Stimulated activated CD8-positive, alpha-beta memory T cell treated with anti-CD3 and anti-CD28 coated beads, Interleukin-15, amount 100 ng/mL, for 48 hours (primary cell): Measurements from ENCODE around the gene ZFYVE21.
A peak's percentile ranks its signal among the peaks of the same experiment; 100 is the strongest.

Experiments
- DNase-seq, 2 donors: peaks; one replicate each; pipeline ENCODE4 v3.0.0-alpha.2; 2020; ENCODE audit warnings: low read depth in 2 of 2

Gene ZFYVE21

DNA sequence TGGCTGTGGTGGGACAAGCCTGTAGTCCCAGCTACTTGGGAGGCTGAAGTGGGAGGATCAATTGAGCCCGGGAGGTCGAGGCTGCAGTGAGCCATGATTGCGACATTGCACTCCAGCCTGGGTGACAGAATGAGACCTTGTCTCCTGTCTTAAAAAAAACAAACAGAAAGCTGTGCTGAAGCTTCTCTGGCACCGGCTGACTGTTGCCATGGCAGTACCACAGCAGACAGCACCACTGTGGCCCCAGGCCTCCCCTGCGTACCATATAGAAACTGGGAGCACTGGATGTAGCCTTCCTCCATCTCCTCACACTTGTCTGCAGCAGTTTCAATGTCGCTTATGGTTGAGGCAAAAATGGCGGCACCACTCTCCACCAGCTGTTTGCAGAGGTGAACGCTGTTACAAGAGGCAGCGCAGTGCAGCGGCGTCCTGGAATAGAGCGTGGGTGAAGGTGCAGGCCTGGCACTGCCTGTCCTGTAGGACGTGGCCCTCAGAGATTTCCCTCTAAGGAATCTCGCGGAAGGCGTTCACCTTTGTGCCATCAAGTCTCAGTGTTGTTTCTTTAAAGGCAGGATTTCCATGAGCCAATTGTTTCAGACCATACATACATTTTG, 21.9 kb downstream of the ZFYVE21 start:
- DNase-seq = no peak

DNA sequence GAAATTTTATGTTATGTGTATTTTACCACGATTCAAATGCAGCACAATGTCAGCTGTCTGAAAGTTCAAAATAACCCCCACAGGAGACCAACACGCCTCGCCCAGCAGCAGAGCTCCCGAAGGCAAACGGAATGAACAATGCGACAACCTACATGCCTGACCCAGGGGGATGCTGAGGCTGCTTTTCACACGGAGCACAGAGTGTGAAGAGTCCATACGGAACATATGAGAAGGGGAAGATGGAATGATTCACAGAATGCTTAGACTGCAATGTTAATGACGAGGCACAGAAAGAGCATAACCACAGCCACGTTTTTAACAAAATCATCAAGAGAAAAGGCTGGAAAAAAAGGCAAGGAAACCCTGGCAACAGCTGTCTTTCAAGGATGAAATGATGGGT, 22.6 kb downstream of the ZFYVE21 start:
- DNase-seq = no peak

DNA sequence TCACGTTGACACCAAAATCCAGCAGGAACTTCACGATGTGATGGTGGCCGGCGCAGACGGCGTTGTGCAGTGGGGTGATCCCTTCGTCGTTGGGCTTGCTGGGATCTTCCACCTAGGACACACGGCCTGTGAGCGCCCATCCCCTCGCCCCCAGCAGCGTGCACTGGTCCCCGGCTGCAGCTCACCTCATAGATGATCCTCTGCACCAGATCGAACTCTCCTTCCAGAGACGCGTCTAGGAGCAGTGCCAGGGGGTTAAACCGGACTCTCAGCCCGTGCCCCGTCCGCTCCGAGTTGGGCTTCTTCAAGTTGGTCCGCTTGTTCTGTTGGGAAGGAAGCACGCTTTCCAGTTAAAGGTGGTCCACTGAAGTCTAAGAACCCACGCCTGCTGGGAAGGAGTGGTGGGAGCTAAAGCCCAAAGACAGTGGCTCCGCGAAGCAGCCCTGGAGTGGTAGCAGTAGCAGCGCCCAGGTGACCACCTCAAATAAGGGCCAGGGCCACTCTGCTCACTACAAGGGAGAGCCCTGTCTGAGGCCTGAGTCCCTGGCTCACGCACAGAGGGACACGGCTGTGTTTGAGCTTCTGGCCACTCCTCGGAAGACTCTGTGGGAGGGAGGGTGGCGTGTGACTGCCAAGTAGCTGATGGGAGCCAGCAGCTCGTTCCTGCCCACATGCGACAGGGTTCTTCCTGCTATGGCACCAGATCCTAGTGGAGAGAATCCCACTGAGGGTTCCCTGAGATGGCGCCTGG, 23.3 kb downstream of the ZFYVE21 start:
- DNase-seq = no peak

DNA sequence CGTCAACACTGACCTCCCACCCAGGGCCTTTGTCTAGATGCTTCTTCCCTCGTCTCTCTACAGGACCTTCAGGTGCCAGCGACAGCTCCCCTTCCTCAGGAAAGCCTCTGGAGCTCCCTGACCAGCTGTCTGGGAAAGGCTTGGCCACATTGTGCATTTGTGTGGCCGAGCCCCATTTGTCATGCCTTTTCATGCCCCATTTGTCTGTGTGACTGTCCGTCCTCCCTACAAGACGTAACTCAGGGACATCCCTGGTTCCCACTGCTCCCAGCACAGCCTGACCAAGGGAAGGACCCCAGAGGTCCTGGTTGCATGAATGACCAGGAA, 23.8 kb downstream of the ZFYVE21 start:
- DNase-seq = no peak

DNA sequence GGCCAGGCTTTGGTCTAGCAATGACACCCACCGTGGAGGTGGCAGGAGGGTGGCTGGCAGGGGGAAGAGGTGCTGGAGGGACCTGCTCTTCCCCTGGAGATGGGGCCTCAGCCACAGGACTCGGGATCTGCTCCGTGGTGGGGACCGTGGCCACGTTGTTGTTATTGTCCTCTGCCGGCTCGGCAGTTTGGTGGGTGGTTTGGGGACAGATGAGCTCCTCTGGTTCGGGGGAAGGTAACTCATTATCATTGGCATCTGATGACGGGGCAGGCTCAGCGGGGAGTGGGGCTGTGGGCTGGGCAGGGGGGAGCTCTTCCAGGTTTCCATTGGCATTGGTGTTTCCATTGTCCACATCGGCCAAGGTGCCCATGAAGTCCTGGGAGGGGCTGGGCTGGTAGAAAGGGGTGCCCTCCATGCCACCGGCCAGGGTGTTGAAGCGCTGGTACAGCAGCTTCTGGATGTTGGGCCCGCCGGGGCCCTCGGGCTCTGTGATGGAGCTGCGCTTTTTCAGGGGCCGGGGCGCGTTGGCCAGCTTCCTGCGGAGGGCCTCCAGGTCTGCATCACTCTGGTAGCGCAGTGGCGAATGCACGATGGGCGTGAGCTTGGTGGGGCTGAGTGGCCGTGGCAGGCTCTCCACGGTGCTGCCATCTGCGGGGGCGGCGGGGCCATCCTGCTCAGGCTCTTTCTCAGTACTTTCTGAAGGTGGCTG, 24.3 kb downstream of the ZFYVE21 start:
- DNase-seq = no peak

DNA sequence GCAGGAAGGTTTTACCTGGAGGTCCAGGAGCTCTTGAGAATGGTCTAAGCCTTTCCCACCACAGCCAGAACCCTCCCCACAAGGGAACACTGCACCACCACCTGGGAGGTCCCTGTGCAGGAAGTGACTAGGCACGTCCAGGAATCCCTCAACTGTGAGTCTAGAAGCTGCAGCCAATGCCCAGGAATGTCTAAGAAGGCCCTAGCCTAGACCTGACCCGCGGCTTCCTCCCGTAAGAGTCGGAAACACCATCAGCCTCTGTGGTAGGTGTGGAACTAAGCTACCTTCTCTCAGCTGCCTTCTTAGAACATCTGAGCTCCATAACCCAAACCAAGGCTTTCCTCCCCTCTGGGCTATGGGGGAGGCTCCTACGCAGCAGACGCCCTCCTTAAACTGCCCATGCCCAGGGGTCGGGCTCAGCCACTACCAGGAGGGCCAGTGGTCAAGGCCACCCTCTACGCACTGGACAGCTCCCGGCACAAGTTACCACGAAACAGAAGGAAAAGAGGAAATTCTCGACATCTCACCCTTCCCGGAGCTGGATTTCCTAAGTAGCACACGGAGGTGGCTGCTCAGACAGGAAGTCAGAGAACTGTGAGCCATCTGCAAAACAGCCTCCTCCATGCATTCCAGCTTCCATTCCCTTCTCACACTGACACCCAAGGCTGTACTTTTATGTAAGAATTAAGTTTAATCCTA, 25.5 kb downstream of the ZFYVE21 start:
- DNase-seq = no peak

DNA sequence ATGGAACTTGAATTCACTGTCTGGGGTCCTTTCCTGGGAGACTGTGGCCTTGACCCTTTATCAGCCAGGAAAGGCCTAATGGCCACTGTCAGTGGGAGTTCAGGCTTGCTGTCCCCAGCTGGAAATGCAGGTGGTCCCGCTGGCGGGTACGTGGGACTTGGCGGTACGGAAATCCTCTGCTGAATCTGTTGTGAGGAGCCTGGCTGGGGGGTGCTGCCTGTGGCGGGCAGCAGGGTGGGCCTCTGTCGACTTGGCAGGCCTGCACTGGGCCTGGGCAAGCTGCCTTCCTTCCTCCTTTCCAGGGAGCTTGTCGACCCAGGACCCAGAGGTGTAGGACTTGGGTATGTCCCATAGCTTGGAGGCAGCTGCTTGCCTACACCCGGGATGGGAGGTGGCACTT, 26.3 kb downstream of the ZFYVE21 start:
- DNase-seq = no peak

DNA sequence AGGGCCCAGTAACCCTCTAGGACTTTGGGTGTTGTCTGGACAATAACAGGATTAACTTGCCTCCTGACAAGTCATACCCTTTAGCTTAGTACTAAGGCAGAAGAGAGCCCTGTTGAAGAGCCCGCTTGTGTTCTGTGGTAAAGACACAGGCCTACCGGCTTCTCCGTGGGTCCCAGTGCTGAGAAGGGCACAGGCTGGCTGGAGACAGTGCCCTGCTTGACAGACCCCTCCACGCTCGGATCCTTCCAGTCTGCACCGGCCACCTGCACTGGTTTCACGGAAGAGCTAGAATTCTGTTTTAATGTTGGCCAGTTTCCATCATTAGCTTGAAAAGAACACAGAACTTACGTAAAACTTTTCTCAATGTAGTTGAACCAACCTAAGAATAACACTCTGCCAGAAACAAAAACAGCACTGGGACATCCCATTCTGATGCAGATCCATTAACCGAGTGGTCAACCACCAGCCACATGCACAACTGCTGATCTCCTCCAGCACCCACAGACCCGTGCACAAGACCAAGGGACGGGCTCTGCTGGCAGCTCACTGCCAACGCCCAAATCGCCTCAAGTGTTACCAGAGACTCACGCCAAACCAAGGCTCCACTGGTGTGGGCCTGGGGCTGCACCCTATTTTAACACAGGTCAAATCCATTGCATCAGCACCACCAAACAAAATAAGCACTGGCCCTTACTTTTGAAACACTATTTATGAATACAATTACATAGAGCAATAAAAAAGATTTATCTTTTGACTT, 27.1 kb downstream of the ZFYVE21 start:
- DNase-seq = no peak

DNA sequence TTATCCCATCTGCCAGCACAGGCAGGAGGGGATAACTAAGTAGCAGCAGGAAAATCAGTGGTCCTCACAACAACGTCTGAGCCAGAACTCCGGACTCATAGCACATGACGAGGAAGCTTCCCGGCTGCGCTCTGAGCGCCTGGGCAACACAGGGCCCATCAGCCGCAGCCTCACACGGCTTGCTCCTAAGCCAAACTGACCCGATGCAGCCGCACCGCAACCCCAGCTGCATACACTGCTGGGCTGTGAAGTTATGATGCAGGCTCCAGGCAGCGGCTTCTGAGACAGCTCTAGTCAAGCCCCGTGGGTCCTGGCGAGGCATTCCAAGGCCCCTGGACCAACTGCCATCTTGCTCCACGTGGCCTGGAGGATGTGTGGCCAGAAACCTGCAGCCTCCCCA, 28.1 kb downstream of the ZFYVE21 start:
- no peak for DNase-seq

DNA sequence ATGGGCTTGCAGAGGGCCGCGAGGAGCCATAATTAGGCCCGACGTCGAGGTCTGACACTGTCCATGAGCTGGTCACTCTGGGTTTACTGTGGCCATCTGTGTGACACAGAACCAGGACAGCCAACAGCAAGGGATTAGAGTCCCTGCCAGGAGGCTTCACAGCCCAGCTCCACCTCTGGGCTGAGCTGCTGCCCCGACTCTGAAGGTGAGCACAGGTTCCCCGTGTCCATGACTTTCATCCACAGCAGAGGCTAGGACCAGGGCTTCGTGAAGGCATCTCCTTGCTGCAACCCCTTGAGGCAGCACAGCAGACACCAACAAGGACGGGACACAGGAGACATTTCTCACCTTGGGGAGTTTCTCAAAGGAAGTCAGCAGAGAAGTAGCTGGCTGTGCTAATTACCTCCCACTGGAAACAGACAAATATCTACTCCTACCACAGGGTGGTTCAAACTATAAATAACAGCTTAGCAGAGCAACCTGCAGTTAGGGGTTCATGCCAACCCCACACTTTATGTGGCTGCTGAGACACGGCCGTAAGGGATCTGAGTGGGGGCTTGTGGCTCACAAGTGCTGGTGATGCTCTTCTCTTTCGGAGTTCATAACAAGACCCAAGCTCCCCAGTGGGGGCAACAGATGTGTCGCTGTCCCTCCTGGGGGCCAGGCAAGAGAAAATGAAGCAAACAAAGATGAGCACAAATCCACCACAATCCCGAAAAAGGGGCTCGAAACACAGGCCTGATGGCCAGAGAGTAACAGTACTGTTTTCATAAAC, 29.2 kb downstream of the ZFYVE21 start:
- DNase-seq = no peak

DNA sequence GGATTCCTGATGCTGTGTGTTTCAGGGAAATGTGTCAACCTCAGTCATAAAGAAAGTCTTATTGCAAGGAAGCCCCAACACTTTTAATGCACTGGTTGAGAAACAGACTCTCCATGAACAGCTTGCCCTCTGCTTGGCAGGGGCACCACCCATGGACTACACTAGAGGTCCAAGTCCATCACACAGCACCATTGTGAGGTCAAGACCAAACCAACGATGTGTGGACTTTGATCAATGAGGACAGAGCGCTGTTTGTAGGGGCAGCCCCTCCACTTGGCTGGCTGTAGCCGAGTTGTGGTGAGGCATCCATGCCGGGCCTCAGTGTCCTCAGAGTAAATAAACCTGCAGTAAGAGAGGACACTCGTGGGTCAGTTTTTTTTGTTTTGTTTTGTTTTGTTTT, 29.8 kb downstream of the ZFYVE21 start:
- no peak for DNase-seq

DNA sequence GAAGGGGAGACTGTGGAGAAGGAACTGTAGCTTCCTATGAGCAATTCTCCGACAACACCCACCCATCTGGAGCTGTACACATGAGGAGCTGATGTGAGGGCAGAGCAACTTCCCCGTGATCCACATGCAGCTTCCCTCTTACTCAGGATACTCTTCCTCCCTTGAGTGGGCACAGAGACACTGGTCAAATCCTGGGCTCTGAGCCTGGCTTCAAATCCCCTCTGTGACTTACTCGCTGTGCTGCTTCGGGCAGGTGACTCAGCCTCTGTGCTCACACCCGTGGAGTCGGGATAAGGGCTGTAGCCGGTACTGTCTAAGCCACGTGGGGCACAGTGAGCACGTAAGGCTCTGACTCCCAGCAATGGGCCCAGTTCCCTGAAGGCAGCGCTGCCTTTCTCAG, 31.1 kb downstream of the ZFYVE21 start:
- no peak for DNase-seq

DNA sequence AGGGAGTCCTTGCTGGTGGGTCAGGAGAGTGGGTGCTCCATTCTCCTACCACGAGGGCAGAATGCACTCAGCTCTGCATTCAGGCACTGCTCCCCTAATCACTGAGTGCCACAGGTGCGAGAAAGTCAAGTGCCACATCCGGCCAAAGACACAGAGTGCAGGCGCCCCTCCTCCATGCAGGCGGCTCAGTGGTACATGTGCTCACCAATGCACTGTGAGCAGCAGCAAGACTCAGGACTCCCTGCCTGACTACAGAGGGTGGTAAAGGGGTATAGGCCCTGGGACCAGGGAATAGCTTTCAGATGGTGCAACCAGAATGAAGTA, 32.9 kb downstream of the ZFYVE21 start:
- peak; percentile 23 to 25 for DNase-seq

DNA sequence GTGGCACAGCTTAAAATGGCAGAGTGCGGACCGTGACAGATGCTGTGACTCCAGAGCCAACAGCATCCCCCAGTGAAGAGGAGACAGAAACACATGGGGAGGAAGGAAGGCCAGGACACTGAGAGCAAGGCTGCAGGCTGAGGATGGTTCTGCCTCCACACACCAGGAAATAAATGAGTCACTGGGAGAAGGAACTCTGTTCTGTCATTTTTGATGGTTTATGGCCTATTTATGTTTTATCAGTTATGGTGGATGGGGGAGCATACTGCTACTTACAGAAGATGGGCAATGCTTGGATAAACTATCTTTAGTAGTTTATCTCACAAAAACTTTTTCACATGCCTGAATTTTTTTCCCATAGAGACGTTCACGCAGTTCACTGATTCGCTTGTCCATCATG, 33.8 kb downstream of the ZFYVE21 start:
- DNase-seq = no peak

DNA sequence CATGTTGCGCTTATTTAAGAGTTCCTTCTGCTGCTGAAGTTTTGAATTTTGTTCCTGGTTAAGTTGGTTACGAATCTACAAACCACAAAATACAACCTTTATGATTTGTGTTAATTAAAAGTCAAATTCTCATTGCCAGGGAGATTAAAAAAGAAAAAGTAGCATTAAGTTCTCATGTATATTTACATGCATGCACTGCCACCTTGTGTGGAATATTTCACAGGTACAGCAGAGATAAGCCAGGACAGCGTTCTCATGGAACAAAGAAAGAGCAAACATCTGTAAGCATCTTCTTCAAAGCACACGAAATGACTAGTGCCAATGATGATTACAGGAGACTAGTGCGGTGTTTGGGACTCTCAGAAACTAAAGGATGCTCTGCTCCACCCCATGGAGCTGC, 34.2 kb downstream of the ZFYVE21 start:
- no peak for DNase-seq

DNA sequence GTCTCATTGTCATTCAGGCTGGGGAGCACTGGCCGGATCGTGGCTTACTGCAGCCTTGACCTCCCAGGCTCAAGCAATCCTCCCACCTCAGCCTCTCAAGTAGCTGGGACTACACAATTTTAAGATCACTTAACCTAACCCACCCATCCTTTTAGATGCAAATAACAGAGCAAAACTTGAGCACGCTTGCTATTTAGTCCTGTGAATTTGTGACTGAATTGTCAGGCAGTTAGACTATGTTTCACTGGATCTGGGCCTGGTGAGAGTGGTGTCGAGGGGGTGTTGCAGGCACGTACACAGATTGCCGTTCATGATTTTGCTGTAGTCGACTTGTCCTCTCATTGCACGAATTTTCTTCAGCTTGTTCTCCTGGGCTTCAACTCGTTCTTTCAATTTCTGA, 38.2 kb downstream of the ZFYVE21 start:
- no peak for DNase-seq

DNA sequence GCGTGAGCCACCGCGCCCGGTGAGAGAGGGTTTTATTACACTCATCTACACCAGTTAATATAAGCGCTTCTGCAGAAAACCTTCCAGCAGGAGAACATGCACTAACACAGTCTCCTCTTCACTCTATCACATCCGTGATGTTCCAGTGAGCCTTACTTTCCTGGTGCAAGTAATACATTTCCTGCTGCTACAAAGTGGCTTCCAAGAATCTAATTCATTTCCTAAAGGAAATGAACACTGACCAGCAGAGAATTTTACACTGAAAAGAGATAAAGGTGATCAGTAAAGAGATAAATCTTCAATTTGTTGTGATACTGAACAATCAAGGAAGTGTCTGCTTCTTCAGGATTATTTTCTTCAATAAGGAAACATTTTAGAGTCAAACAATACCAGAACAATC, 39.5 kb downstream of the ZFYVE21 start:
- no peak for DNase-seq

DNA sequence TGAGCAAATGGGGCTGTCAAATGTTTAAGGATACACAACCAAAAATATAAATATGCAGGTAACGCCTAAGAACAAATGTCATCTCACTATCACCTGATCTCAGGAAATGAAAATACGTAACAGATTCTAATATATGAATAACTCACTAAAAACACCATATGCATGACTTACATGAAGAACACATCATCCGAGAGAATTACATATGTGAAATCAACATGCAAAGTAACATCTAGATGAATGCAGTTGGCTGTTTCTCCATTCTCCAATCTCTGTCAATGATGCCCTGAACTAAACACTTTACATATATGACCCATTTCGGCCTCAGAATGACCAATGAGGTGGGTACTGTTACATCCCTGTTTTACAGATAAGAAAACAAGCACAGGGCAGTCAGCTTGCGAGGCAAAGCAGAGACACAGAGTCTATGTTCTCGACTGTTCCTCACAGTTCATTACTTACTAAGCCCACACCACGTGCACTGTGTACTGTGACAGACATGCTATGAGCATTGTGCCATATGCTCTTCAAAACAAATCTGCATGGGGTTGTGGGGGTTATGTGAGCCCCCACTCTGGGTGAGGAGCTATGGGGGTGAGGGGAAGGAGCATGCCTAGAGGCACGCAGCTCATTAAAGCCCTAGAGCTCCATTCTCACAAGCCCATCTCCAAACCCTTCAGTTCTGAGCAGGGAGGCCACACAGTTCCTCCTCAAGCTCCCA, 42.6 kb downstream of the ZFYVE21 start:
- DNase-seq = no peak

DNA sequence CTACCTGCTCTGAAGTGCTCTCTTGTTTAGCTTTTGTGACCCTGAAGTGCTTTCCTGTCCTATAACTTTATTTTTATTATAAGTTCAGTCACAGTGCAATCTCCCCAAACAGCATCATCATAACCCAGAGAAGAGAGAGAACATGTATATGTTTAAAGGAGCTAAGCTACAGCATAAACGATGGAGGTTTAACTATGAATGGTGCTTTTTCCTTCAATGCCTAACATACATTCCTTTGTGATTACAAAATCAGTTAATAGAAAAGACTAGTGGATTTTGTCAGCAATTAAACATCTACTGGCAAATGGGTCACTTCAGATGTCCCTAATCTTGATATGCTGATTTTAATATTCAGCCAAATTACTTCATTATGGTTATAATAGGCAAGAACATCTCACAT, 46.4 kb downstream of the ZFYVE21 start:
- DNase-seq = no peak

DNA sequence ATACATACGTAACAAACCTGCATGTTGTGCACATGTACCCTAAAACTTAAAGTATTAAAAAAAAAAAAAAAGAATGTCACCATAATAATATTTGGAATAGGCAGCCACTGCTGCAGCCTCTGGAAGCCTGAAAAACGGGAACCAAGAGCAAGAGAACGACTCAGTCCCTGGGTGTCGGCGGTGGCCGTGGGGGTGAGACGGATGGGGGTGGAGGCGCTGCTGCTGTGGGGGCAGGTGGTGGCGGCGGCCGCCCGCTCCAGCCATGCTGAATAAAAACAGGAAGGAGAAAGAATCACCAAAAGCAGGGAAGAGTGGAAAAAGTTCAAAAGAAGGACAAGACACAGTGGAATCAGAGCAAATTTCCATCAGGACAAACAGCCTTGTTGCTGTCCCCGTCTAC, 46.9 kb downstream of the ZFYVE21 start:
- DNase-seq = no peak
